ES-I3 (cell line): ENCODE data around the gene HSPG2.

Experiments
- H3K36me3 ChIP-seq: 2 replicates; pipeline ENCODE4 v1.6.1; 2013; ENCODE audit warnings: mild to moderate bottlenecking, low read length, control low read depth, moderate library complexity; ENCODE audit not compliant: insufficient read depth
- H3K4me1 ChIP-seq: 2 replicates; pipeline ENCODE4 v1.6.1; 2013; ENCODE audit warnings: mild to moderate bottlenecking, control low read depth, low read length; ENCODE audit not compliant: insufficient read depth
- H3K9ac ChIP-seq: 2 replicates; pipeline ENCODE4 v1.6.1; 2013; ENCODE audit warnings: low read depth, mild to moderate bottlenecking, low read length, moderate library complexity
- H3K9me3 ChIP-seq: 2 replicates; pipeline ENCODE4 v1.6.1; 2013; ENCODE audit warnings: mild to moderate bottlenecking, low read length, moderate library complexity; ENCODE audit not compliant: control insufficient read depth, insufficient read depth

Gene HSPG2

GRCh38 chr1:21775550-21775914 lies 161.6 kb downstream of the HSPG2 start:
- Histone ChIP-seq H3K36me3 (no peaks in the 10 kb centered on the region), H3K9ac (no peak overlapping the region), H3K9me3 (no peaks in the 10 kb centered on the region), H3K4me1 (no peaks in the 10 kb centered on the region; the same call in 1 of the 2 replicates)

DNA sequence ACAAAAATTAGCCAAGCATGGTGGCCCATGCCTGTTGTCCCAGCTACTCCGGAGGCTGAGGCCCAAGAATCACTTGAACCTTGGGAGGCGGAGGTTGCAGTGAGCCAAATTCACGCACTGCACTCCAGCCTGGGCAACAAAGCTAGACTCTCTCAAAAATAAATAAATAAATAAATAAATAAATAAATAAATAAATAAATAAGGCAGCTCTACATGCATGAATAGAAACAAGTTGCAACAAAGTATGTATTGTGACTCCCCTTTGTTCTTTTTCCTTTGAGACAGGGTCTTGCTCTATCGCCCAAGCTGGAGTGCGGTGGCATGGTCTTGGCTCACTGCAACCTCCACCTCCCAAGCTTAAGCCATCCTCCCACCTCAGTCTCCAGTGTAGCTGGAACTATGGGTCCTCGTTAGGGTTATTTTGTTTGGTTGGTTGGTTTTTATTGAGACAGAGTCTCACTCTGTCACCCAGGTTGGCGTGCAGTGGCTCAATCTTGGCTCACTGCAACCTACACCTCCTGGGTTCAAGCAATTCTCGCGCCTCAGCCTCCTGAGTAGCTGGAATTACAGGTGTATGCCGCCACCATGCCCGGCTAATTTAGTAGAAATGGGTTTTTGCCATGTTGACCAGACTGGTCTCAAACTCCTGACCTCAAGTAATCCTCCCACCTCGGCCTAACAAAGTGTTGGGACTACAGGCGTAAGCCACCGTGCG lies 162.1 kb downstream of the HSPG2 start:
- no peaks in the 10 kb centered on the region for H3K9me3 ChIP-seq
- no peaks in the 10 kb centered on the region; the same call in 1 of the 2 replicates for H3K4me1 ChIP-seq
- H3K9ac ChIP-seq, result no peak overlapping the region
- H3K36me3 ChIP-seq, result no peaks in the 10 kb centered on the region

- no peak overlapping the region for H3K9ac ChIP-seq
- H3K36me3 ChIP-seq, result no peaks in the 10 kb centered on the region
- H3K4me1 ChIP-seq, result no peaks in the 10 kb centered on the region; the same call in 1 of the 2 replicates
- no peaks in the 10 kb centered on the region for H3K9me3 ChIP-seq
These were observed 163.5 kb downstream of the HSPG2 start for GRCh38 chr1:21773585-21773984.
